GM18508 (cell line): ENCODE results near the gene SCAPER.

Experiments
- ATAC-seq: cut with Tn5 transposase; IDR thresholded peaks from one replicate; pipeline ENCODE4 v1.9.1; 2021; ENCODE audit warnings: moderate number of reproducible peaks; ENCODE audit not compliant: insufficient read depth, unreplicated experiment

Gene SCAPER

DNA sequence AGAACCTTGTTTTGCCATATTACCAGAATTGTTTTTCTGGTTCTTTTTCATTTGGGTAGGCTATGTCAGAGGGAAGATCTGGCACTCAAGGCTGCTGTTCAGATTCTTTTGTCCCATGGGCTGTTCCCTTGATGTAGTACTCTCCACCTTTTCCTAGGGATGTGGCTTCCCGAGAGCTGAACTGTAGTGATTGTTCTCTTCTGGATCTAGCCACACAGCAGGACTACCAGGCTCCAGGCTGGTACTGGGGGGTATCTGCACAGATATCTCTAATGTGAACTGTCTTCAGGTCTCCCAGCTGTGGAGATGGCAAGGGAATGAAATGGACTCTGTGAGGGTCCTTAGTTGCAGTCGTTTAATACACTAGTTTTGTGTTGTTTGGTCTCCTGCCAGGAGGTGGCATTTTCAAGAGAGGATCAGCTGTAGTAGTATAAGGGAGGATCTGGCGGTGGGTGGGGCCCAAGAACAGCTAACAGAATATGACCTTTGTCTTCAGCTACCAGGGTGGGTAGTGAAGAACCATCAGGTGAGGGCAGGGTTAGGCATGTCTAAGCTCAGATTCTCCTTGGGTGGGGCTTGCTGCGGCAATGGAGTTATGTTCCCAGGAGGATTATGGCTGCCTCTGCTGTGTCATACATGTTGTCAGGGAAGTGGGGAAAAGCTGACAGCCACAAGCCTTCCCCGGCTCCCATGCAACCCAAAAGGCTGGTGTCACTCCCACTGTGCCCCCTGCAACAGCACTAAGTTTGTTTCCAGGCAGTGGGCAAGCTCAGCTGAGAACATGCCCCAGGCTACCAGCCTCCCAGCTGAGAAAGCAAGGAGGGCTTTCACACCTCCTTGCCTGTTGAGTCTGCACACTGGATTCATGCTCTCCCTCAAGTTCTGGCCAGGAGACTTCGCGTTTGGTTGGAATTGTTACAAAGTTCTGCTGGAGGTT lies 316.1 kb downstream of the SCAPER start:
- no peak for ATAC-seq

DNA sequence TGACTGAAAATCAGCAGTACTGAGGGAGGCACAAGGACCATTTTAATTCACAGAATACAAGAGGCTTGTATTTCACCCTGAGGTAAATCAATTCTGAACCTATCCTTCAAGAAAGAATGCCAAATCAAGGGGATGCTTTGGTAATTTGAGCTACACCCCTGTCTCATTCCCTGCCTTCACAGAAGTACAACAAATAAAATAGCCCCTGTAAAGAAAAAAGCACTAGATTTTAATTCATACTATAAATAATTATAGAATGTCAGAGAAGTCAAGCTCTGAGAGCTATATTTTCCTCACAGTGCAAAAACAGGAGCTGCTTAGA lies 319.6 kb downstream of the SCAPER start:
- no peak for ATAC-seq

DNA sequence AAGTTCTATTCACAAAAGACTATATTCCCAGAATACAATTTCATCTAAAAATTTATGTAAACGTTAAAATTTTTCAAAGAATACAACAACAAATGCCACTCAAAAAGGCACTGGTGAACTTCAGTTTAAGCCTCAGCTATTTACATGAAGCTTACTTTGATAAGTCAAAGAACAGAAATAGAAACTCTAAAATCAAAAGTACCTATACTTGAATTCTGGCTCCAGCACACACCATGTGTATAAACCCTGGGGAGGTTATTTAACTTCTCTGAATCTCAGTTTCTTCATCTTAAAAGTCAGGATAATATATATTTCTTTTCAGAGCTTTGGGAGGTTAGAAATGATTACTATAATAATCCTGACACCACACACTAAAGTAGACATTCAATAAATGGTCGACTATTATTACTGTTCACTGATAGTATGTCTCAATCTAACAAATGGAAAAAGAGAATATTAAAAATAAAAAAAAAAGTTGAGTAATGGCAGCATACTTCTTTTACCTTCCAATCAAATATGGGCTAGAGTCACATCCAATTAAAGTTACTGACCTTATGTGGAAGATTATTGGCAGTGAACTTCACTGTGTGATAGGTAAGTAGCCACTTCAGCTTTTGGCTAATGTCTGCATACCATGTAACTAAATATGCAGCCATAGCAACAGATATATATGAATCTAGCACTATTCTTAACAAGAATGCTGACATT lies 320.1 kb downstream of the SCAPER start:
- ATAC-seq, result no peak

DNA sequence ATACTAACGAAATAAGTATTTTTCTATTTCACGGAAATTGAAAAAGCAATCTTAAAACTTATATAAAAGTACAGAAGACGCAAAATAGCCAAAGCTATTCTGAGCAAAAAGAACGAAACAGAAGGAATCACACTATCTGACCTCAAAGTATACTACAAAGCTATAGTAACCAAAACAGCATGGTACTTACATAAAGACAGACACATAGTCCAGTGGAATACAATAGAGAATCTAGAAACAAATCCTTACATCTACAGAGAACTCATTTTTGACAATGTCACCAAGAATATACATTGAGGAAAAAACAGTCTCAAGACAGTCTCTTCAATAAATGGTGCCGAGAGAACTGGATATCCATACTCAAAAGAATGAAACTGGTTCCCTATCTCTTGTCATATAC lies 322.6 kb downstream of the SCAPER start:
- ATAC-seq, result no peak

DNA sequence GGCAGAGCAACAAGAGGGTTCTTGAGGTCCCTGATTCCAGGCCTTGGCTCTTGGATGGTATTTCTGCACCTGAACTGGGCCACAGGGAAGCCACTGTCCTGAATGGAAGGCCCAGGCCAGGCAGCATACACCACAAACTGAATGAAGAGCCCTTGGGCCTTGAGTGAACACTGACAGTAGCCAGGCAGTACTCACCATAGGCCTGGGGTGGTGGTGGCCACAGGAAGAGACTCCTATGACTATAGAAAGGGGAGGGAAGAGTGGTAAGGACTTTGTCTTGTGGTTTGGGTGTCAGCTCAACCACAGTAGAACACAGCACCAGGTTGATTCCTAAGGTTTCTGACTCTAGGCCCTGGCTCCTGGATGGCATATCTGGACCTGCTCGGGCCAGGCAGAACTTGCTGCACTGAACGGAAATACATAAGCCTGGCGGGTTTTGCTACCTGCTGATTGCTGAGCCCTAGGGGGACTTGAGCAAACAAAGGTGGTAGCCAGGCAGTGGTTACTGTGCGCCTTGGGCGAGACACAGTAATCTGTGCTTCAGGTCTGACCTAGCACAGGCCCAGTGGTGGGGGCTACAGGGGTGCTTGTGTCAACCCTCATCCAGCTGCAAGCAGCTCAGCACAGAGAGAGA lies 327.1 kb downstream of the SCAPER start:
- ATAC-seq, result no peak

DNA sequence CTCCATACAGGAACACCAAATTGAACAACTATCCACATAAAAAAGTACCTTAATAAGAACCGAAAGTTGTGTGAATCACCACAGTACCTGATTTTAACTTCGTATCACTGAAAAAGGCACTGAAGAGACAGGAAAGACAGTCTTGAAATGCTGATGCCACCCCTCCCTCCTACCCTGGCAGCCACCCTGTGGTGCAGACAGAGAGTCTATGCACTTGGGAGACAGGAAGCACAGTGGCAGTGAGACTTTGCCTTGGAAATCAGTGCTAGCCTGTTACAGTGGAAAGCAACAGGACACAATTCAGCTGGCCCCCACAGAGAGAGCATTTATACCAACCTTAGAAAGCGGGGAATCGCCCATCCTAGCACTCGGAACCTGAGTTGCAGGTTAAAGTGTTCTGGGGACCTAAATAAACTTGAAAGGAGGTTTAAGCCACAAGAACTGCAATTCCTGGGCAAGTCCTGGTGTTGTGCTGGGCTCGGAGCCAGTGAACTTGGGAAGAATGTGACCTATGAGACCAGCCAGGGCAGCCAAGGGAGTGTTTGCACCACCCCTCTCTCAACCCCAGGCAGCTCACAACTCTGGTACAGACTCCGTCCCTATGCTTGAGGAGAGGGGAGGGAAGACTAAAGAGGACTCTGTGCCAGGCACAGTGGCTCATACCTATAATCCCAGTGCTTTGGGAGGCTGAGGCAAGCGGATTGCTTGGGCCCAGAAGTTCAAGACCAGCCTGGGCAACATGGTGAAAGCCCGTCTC lies 328.4 kb downstream of the SCAPER start:
- ATAC-seq, result no peak

DNA sequence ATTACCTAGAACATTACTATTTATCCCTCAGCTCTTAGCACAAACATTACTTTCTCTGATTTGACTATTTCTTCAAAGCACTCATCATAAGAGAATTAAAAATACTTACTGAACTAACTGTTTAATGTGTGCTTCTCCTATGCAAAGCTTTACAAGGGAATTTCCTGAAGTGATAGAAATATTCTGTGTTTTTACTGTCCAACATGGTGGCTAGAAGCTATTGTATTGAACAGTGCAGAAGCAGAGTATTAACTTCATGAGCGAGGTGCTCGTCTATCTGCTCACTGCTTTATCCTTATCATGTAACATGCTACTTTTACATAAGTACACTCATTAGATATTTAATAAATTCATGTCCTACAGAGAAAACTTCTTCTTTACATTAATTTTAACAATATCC lies 329.5 kb downstream of the SCAPER start:
- peak; percentile 17 for ATAC-seq

DNA sequence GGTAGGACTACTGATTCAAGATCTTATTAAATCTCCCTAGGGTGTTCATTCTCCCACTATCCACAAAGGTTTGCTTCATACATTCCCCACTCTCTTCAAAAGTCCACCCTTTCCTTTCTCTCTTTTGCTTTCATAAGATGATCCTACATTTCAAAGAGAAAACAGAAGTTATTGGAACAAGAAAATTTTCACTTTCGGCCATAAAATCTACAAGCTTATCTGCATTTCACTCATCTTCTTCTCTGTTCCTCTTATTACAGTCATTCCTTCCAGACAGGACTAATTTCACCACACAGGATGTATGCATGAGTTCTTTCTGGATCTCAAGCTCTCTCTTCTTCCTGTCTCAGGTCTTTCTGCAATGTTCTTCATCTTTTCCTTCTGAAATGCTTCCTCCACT lies 329.9 kb downstream of the SCAPER start:
- peak; percentile 70 for ATAC-seq

DNA sequence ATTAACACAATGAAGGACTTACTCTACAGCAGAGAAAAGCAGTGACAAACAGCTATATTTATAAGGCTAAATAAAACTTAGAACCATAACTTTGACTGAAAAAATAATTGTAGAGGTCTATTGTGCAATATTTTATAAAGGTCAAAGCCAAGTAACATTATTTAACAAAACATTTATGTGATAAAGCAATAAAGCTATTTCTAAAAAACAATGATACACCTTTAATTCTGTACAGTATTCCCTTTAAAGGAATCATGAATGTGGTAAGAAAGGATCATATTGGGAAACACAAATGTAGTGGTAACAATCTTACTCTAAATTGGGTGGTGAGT lies 332.2 kb downstream of the SCAPER start:
- no peak for ATAC-seq

DNA sequence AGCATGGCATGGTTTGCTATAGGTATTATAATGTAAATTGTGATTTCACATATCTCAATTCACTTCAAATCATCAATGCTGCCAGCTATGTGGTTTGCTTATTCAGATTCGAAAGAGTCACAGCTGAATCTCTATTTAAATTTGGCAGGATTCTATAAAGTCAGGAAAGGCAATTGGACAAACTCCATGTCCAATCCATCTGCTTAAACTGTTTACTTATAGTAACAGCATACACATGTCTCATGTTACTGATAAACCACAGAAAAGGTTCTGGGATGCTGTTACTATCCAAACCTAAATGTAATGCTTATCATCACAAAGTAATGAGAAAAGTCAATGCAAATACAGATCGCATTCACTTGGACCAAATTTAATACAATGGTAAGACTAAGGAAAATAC lies 338.9 kb downstream of the SCAPER start:
- ATAC-seq, result no peak

DNA sequence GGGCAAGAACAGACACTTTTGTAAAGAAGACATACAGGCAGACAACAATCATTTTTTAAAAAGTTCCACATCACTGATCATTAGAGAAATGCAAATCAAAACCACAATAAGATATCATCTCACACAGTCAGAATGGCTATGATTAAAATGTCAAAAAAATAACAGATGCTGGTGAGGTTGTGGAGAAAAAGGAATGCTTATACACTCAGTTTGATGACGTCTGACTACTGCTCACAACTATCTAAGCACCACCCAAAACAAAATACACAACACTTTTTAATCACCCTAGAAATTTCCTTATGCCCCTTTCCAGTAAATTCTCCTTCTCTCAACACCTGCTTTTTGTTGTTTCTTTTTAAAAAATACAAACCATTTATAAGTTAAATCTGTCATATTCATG lies 339.8 kb downstream of the SCAPER start:
- ATAC-seq, result no peak

DNA sequence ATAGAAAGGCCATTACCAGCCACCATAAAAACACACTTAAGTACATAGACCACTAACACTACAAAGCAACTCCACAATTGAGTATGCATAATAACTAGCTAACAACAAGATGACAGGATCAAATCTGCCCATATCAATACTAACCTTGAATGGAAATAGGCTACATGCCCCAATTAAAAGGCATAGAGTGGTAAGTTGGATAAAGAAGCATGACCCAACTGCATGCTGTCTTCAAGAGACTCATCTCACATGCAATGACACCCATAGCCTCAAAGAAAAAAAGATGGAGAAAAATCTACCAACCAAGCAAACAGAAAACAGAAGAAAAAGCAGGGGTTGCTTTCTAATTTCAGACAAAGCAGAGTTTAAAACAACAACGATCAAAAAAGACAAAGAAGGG lies 349.9 kb downstream of the SCAPER start:
- no peak for ATAC-seq

DNA sequence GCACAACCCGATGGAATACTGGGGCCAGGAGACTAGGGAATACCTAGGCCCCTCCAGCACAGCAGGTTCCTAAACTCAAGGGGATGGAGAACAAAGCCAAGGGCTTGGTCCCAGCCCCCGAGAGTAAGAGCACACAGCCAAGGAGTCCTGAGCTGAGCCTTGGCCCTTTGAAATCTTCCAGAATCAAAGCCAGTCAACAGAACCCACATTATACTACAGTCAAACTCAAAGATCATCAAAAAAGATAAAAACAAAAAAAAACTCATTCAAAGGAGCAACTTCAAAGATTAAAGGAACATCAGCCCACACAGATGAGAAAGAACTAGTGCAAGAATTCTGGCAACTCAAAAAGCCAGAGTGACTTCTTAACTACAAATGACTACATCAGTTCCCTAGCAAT lies 351.6 kb downstream of the SCAPER start:
- ATAC-seq, result no peak

DNA sequence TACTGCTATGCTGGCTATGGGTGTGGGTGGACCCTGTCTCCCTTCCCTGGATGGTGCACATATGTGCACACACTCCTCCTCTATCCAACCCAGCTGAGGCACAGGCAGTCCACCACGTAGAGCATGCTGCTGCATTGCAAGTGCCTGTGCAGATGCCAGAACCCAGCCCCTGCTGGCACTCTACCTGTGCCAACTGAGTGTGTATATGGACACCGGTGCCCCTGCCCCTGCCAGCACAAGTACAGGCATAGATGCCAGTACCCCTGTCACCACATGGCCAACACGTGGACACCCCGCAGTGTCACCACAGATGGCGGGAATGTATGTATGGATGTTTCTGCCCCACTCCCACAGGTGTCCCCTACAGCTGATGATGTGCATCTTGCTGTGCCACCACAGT lies 352.0 kb downstream of the SCAPER start:
- ATAC-seq, result no peak

DNA sequence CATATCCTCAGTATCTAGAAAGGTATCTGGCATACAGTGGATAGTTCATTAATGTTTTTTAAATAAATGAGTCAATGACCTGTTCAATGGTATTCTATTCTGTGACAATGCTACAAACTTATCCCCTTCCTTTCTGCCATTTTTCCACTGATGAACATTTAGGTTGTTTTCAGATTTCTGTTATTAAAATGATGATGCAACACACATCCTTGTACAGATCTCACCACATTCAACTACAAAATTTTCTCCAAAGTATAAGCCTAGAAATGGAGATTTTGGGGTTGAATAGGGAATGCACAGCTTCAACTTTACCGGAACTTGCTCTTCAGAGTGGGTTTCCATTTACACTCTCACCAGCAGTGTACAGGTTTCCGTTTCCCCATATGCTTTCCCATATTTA lies 358.3 kb downstream of the SCAPER start:
- no peak for ATAC-seq

DNA sequence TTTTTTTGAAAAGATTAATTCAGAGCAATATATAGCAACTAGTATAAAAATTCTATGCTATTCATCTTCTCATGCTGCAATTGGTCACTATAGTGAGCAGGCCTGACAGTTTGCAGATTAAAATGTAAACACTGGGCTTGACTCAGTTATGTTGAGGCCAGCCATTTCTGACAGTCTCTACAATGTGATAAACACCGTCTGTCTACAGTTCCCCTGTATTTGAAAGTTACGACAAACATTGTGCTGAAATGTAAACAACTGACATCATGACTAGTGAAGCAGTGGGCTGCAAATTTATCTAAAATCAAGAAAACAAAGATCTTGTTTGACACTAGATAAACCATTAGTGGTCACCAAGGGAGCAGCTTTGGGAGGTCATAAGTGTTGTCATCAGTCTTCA lies 371.1 kb downstream of the SCAPER start:
- ATAC-seq, result no peak

DNA sequence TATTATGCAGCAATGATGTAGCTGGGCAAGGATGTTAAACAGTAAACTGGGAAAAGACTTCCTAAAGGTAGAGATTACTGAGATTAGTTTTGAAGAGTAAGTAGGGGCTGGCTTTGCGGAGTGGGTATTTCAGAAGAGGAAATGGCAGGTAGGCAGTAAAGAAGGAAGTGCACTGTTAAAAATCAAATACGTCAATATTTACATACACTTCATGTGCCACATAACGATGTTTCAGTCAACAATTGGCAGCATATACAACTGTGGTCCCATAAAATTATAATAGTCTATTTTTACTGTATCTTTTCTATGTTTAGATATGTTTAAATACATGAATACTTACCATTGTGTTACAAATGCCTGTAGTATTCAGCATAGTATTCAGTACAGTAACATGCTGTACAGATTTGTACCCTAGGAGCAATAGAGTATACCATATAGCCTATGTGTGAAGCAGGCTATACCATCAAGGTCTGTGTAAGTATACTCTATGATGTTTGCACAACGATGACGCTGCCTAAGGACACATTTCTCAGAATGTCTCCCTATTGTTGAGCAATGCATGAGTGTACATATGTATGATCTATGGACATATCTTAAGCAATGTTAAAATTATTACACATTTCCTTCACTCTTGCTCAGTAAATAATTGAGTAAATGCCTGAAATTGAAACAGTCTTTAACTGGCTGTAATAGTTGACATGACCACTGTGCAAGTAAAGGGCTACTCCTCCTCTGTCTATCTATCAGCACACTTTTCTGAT lies 371.9 kb downstream of the SCAPER start:
- no peak for ATAC-seq

DNA sequence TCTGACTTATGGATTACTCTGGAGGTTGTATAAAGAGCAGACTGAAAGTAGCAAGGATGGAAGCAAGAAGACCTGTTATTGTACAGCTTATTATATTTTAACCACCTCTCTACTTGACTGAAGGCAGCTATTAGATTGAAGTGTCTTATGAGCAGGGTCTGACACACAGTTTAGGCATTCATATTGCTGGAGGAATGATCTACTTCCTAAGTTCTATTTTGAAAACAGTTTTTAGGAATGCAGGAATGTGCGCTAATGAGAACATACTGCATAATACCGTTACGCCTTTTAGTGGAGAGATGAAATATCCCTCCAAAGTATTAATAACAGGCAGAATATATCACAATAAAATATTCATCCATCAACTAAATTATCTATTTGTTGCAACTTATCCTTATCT lies 375.2 kb downstream of the SCAPER start:
- ATAC-seq, result no peak

DNA sequence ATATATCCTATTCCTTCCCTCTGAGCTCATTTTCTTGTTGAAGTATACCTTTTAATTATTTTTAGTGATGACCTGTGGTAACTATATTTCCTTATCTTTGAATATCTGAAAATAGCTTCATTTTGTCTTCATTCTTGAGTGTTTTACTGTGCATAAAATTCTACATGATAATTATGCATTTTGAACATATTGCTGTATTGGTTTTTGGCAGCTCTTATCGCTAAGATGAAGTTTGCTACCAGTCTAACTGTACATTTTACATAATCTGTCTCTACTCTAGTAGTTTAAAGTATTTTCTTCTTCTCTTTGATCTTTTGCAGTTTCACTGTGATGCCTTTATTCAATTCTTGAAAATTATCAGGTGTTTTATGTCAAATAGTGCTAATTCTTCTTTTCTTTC lies 379.0 kb downstream of the SCAPER start:
- no peak for ATAC-seq

DNA sequence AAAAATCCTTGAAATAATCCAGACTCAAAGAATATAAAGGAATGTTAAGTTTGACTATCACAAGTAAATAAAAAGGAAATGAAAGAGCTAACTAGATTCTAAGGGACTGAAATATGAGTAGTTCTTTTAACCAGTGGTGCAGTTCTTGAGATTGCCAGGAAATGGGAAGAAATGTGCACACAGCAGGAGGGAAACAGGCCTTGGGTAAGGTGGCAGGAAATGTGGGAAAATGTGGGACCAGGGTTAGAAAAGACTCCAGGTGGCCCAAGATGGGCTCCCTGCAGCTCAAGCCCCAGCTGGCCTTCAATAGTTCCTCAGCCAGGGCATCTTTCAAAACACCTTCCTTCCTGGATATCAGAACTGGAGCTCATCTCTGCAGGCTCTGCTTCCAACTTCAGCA lies 387.2 kb downstream of the SCAPER start:
- no peak for ATAC-seq
